Stimulated activated CD4-positive, alpha-beta T cell treated with anti-CD3 and anti-CD28 coated beads, Interleukin-1b, Interleukin-23, amount 100 ng/mL, for 24 hours (primary cell): ENCODE results near the gene SRMS.
"Not testable (repeated sequence)": the region's sequence is repeated elsewhere in the genome, so short reads cannot be mapped to it uniquely, and the experiment has no call there.

Source experiments
- DNase-seq, 4 experiments: peaks; one replicate each; pipeline ENCODE4 v3.0.0-alpha.2; 2020; ENCODE audit warnings: low read depth in 4 of 4, low spot score in 1 of 4

Gene SRMS

DNA sequence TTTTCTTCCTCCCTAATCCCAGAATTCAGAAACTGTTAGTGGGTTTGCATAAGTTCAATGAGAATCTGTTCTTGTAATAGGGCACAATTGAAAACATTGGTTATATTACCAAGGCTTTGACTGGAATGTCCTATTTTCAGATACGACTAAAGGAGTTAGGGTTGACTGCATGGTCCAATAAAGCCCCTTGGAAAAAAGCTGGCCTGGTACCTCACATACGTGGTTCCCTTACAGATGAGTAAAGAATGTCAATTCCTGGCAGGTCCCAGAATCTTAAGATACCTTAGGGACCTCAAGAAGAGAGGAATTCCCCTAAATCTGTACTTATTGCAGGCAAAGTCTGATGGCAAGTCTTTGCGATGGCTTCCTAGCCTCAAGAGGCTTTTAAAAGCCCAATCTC, 22.4 kb downstream of the SRMS start:
- DNase-seq: no peak

DNA sequence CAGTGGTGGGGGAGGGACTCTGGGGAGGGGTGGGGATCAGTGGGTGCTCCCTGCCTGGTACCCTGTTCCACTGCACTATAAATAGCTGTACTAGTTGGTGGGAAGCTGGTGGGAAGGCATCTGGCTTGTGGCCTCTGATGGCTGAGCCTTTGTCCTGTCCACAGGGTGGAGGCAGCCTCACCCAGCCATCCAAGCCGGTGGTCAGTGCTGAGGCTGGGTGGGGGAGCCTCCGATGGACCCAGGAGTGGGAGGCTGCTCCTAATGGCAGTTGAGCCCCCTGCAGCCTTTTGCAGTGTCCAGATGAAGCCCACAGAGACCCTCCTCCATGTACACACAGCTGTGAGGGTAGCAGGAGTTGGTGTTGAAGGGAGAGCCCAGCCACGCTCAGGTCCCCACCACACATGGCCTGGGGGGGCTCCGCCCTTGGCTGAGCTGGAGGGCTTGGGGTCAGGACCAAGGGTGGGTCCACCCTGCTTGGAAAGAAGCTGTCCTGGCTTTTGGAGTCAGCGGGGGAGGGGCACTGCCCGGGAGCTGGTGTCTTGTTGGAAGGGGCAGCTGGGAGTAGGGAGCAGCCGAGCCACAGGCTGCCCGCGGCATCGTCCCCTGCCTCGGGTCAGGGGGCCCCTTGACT, 24.5 kb downstream of the SRMS start:
- DNase-seq: no peak

DNA sequence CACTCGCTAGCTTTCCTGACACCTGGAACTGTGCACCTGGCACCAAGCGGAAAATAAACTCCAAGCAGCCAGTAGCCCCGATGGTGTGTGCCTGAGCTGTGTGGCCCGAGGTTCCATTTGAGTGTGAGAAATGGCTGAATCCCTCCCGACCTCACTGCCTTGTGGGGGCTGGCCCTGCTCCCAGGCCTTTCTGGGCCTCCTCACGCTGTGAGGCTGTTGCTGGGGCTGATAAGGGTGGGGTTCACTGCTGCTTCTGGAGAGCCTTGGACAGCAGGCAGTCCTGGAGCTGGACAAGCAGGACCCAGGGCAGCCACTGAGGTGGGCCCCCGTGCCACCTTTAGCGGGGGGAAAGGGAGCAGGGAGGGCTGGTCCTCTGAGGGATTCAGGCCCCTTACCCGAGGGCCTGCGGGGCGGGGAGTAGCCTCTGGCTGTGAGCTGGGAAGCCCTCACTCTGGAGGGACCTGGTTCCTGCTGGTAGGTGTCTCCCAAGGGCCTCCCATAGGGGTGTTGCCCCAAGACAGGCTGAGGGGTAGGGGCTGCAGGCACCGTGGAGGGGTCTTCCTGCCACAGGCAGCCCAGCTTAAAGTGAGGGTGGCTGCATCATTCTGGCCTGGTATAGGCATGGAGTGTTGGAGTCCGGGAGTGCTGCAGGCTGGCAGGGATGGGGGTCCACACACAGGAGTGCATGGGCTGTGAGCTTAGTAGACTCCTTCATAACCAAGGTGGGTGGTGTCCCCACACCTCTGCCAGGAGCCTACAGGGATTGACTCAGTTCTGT, 25.3 kb downstream of the SRMS start:
- DNase-seq: no peak

DNA sequence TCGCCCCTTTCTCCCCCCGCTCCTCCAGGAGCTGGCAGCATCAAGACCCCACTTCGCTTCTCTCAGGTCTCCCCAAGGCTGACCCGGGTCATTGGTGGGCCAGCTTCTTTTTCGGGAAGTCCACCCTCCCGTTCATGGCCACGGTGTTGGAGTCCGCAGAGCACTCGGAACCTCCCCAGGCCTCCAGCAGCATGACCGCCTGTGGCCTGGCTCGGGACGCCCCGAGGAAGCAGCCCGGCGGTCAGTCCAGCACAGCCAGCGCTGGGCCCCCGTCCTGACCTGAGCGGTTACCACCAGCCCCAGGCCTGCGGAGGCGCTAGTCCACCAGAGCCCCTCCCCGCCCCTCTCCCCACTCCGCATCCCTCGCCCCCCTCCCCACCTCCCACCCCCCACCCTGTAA, 25.9 kb downstream of the SRMS start:
- no peak for DNase-seq

DNA sequence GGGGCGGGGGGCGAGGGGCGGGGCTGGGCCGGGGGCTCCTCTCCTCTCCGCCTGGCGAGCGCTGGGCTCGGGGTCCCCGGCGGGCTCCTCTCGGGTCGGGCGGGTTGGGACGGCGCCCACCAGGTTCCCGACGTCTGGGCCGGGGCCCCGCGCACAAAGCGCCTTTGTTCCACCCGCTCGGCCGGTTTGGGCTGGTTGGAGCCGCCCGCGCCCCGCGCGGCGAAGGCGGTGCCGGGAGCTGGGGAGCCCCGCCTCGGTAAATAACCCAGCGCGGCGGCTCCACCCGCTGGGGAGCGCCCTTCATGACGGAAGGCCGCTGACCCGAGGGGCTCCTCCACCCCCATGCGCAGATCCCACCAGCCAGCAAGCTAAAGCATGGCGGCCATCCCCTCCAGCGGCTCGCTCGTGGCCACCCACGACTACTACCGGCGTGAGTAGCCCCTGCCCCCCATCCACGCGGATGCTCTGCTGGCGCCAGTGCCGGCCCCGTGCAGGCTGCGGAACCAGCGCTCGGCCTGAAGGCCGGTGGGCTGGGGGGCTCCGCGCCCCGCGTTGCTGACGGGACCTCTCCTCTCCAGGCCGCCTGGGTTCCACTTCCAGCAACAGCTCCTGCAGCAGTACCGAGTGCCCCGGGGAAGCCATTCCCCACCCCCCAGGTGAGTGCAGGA, 26.5 kb downstream of the SRMS start:
- peak in 3 of 4 experiments; percentile 44 to 54 (median 48) for DNase-seq

DNA sequence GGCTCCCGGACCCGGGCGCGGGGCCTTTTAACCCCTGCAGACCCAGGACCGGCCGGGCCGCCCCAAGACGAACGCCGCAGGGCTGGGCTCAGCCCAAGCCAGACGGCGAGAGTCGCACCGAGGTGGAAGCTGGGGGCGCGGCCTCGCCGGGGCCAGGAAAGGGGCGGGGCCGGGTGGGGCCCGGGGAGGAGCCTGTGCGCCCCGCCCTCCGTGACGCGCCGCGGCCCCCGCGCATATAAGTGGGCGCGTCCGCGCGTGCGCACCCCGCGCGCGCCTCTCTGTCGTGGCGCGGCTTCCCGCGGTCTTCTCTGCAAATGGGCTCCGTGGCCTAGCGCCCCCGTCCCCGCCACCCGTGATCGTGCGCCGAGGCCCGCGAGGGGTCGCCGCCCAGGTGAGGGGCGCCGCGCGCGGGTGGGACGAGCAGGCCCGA, 27.0 kb downstream of the SRMS start, which contains the start of gene PPDPF:
PPDPF (plus strand) TSS at position 262 of the 430 bp plus-strand sequence. CDS start 544 bp downstream, outside the sequence.
- peak; percentile 59 to 75 (median 72) for DNase-seq

DNA sequence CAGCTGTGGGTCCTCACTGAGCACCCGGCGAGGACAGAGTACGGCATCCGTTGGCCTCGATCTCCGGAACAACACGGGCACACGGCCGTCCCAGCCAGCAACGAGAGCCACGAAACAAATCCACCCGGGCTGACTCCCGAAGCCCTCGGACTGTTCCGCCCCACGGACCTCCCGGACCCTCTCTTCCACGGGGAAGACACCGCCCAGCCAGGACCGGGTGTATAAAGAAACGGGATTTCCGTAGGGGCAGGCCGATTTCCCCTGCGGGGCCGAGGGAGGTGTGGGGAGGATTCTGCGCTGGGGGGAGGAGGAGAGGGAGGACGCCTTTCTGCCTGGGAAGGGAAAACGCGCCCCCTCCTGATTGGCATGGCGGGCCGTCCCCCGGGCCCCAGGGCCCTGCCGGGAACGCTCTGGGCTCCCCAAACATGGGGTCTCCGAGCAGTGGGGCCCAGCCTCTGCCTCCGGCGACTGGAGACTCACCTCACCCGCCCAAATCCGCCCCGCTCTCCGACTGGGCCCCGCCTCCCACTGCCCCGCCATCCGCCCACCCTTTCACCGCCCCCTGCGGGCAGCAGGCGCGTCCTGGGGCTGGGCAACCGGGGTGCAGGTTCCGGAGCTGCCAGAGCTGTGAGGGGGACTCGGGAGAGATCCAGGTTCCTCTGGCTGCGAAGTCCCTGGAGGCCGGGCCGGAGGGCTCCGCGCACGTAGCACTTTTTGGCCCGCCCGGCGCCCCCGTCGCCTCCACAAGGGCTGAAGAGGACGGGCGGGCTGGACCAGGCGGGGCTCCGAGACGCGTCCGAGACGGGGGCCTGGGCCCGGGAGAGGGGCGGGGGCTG, 27.7 kb downstream of the SRMS start:
- peak in 2 of 4 experiments; percentile 46 to 60 for DNase-seq

DNA sequence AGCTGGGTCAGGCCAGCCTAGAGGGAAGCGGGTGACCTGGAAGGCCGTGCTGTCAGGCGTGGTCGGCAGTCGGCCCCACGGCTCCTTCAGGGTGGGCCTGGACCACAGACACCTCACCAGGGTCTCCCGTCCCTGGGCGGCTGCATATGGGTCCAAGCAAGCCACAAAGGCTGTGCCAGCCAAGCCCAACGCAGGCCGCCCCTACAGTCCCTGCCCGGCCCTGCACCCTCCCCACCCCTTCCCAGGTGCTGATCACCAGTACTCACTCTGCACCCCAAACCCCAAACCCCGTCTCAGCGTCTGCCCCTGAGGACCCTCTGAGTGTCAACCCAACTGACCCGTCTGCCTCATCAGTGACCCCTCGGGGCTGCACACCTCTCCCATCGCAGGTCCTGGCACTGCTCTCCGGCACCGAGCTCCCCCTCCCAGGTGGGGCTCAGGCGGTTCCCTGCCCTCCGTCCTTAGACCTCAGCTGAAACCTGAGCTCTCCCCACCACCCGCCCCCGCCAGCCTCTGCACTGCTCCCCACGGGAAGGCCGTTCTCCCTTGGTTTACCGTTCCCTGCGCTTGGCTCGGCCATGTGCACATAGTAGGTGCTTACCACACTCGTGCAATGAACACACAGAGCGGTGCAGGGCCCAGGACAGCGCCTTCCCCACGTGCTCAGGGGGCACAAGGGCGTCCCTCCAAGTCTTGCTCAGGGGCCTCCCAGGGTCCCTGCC, 28.4 kb downstream of the SRMS start:
- DNase-seq: no peak

DNA sequence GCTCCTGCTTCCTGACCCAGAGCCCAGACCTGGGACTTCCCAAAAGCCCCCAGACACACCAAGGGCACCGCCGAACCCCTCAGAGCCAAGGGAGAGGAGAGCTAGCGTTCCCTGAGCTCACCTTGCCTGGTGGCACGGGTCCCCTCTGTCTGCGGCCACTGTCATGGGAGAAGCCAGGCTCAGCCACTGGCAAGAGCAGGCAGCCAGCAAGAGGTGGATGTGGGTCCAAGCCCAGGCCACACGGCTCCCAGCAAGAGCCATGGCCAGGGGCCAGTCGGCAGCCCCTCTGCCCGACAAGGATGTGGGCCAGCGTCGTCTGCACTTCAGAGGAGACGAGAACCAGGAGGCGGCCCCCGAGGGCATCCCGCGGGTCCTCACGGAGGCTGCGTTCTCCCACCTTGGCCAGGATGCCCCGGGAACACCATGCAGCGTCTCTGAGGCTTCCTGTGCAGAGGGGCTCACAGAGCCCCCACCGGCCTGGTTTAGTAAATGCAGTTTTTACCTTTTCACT, 29.1 kb downstream of the SRMS start:
- no peak for DNase-seq

DNA sequence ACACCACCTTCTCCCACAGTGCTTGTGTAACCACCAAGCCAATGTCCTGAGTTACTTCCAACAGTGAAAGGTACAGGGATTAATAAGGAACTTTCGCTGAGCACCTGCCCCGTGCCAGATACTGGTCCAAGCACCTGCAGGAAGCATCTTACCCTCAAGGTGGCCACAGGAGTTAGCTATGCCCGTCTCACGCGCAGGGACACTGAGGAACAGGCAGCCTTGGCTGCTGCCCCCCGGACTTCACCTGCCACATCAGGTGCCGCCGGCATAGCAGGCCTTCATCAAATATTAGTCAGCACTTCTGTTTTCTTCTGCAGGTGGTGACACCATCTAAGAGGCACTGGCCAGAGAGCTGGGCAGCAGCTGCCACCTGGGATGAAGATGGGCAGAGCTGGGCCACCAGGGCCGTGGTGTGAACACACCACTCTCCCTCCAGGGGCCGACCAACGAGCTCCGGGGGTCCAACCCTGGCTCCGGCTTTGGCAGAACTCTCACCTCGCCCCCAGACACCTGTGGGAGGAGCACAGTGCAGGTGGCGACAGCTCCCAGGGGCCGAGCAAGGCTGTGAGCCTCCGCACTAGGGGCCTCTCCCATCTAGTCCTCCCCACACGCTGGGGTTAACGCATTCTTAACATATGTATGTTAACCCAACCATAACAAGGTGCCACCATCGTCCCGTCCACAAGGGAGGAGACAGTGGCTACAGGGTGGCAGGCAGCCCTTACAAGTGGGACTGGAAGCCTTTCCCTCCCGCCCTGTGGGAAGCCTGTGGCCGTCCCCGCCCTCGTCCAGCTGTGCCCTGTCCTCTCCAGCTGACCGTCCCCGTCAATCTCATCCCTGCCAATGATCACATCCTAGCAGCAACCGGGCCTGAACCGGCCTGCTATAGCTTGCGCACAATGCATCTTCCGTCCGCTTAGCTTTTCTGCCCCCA, 29.9 kb downstream of the SRMS start:
- no peak for DNase-seq

DNA sequence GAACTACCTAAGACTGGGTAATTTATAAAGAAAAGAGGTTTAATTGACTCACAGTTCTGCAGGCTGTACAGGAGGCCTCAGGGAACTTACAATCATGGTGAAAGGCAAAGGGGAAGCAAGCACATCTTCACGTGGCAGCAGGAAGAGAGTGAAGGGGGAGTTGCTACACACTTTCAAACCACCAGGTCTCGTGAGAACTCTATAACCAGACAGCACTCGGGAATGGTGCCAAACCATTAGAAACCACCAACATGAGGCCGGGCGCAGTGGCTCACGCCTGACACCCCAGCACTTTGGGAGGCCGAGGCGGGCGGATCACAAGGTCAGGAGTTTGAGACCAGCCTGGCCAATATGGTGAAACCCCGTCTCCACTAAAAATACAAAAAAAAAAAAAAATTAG, 33.0 kb downstream of the SRMS start:
- not testable (repeated sequence) for DNase-seq

DNA sequence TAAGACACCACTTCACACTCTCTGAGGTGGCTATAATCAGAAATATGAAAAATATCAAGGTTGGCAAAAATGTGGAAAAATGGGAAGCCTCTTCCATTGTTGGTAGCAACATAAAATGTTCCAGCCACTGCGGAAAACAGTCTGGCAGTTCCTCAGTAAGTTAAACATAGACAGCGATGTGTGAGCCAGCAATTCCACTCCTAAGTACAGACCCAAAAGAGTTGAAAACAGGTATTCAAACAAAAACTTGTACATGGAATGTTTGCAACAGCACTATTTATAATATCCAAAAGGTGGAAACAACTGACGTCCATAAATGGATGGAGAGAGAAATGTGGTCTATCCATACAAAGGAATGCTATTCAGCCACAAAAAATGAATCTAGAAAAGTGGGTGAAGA, 34.3 kb downstream of the SRMS start:
- no peak for DNase-seq

DNA sequence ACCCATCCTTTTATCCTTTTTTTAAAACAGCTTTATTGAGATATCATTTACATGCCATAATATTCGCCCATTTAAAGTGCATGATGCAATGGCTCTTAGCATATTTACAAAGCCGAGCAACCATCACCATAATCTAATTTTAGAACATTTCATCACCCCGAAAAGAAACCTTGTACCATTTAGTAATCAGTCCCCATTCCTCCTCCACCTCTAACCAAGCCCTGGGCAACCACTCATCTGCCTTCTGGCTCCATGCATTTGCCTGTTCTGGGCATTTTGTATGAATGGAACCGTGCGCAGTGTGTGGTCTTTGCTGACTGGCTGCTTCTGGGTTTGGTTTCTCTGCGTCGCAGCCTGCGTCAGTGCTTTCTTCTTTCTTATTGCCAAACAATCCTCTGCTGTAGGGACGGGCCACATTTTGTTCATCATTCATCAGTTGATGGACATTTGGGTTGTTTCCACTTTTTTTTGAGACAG, 38.4 kb downstream of the SRMS start:
- no peak for DNase-seq

DNA sequence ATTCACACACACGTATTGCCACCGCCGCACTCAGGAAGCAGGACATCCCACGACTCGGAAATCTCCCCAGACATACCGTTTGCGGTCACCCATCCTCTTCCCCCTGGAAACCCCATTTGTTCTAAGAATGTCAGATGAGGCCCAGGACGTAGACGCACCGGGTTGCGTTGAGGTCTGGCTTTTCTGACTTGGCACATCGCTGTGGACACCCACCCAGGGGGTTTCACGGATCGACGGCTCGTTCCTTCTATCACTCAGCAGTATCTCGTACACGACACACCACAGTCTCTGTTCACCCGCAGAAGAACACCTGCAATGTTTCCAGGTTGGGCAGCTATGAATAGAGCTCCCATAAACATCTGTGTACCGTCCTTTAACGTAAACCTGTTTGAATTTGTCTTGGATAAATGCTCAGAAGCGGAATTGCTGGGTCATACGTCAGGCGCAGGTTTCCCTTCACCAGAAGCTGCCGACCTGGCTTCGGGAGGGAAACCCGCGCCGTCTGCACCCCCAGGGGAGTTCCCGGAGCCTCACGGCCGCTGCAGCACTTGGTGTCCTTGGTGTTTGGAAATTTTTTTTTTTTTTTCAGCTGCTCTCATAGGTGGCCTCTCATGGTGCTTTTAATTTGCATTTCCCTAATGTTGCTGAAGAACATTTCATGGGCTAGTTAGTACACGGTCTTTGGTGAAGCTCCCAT, 39.3 kb downstream of the SRMS start:
- DNase-seq: no peak

DNA sequence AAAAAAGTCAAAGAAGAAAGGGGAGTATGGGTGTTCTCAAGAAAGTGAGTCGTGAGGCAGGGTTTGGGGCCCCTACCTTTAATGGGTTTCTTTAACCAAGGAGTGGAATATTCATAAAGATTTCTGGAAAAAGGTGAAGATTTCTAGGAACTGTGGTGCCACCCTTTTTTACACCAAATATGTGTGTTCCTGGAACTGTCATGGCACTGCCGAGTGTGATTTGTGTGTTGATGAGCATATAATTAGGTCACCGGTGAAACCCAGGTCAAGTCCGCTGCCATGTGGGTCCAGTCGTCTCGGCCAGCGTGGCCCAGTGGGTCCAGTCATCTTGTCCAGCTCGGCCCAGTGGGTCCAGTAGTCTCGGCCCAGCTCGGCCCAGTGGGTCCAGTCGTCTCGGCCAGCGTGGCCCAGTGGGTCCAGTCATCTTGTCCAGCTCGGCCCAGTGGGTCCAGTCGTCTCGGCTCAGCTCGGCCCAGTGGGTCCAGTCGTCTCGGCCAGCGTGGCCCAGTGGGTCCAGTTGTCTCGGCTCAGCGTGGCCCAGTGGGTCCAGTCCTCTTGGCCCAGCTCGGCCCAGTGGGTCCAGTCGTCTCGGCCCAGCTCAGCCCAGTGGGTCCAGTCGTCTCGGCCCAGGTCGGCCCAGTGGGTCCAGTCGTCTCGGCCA, 40.3 kb downstream of the SRMS start:
- DNase-seq: no peak

DNA sequence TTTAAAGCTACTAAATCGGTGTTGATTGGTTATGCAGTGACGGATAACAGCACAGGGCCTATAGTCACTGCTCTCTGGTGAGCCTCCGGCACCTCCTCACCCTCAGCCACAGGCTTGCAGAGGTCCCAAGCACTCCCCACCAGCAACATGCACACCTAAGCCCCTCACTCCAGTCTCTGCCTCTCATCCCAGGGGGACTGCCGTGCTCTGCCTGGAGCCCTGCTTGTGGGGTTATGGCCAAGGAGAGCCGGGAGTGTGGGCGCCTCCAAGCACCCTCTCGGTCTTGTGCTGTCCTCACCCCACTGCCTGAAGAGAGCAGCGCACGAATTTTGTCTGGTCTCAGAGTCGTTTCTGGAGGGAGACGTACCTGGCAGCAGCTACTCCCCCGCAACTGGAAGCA, 41.8 kb downstream of the SRMS start:
- DNase-seq: no peak

DNA sequence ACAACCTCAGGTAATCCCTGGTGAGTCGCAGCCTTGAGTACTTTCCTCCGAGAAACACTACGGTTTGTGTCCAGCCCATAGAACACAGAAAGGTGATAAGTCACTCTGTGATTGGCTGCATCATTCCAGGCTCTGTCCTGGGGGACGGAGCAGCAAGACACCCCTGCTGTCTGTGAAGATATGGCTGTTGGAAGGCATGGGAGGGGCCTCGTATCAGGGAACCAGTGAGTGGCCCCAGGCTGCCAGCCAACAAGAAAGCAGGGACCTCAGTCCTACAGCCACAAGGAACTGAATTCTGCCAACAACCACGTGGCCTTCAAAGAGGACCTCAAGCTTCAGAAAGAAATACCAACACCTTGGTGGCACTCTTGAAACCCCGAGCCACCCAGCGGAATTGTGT, 42.3 kb downstream of the SRMS start:
- DNase-seq: no peak

DNA sequence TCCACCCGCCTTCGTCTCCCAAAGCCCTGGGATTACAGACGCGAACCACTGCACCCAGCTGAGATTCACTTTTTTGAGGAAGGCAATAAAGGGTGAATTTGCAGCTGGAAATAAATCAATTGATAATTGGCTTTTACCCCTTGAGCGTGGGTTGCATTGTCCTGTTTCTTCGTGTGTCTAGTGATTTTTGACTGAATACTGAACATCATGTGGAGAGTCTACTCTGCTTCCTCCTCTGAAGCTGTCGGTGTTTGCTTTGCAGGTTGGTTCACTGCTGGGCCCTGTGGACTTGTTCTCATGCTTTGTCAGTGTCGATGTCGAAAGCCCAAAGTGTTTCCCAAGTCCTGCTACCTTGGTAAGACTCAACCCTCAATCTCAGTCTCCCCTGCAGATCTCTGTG, 42.9 kb downstream of the SRMS start:
- DNase-seq: no peak
